Prostate gland (tissue), 2 donors: Measurements from ENCODE around the gene PTPRG.

Source experiments
- CTCF ChIP-seq, 4 experiments: fragments of 200-600 bp in 2 of 4; fragments of 450-650 bp in 2 of 4; sonication (generic) in 2 of 4; IDR thresholded peaks; 1 replicate in 3 of 4; 2 replicates in 1 of 4; pipeline ENCODE4 v1.5.1; 2016 to 2019; ENCODE audit warnings: antibody characterized with exemption in 4 of 4, mild to moderate bottlenecking in 2 of 4, moderate library complexity in 2 of 4
- POLR2A ChIP-seq: fragments of 450-650 bp; IDR thresholded peaks from one replicate; pipeline ENCODE4 v1.6.1; 2016; ENCODE audit warnings: antibody characterized with exemption, mild to moderate bottlenecking

DNA sequence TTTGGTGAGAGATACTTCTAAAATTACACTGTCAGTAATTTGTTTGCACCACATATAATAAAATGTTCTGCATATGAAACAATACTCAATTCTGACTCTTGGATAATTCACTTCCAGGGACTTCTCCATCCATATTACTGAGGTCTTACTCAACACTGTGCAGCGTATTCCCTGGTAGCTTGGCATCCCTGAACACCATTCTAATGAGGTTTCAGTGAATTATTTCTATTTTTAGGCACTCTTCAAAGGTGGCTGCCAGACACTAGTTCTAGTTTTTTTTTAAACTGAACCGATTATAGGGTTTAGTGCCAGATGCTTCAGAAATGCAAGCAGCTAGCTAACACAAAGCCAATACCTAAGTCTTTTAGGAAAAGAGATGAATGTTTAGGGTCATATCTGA is 528.7 kb downstream of the PTPRG start:
- TF ChIP-seq CTCF (IDR thresholded peaks at IDR 0.05) (no peak), POLR2A (no peak)
